HG03175 (cell line): Measurements from ENCODE around the gene MYO10.
"Not testable (repeated sequence)": the region's sequence is repeated elsewhere in the genome, so short reads cannot be mapped to it uniquely, and the experiment has no call there.

Experiments used
- ATAC-seq: cut with Tn5 transposase; IDR thresholded peaks from one replicate; pipeline ENCODE4 v1.9.1; 2021; ENCODE audit warnings: mild to moderate bottlenecking, moderate library complexity; ENCODE audit not compliant: unreplicated experiment

MYO10 gene

GRCh38 chr5:16792598-16793275, 143.4 kb downstream of the MYO10 start:
- ATAC-seq = no peak

GRCh38 chr5:16791904-16792597, 144.0 kb downstream of the MYO10 start:
- ATAC-seq = no peak

GRCh38 chr5:16791036-16791705, 144.9 kb downstream of the MYO10 start:
- peak; percentile 63 for ATAC-seq

GRCh38 chr5:16788957-16789356, 147.1 kb downstream of the MYO10 start:
- ATAC-seq = no peak

GRCh38 chr5:16787278-16787677, 148.8 kb downstream of the MYO10 start:
- ATAC-seq = no peak

- peak; percentile 93 for ATAC-seq
Observed at GRCh38 chr5:16784843-16785791, 151.0 kb downstream of the MYO10 start.

GRCh38 chr5:16784088-16784487, 152.0 kb downstream of the MYO10 start:
- ATAC-seq = no peak

GRCh38 chr5:16781828-16782626, 154.1 kb downstream of the MYO10 start:
- no peak for ATAC-seq

GRCh38 chr5:16780325-16780724, 155.8 kb downstream of the MYO10 start:
- no peak for ATAC-seq

GRCh38 chr5:16777432-16777831, 158.7 kb downstream of the MYO10 start:
- no peak for ATAC-seq

GRCh38 chr5:16776611-16777251, 159.4 kb downstream of the MYO10 start:
- no peak for ATAC-seq

GRCh38 chr5:16774806-16775205, 161.3 kb downstream of the MYO10 start:
- ATAC-seq = no peak

- no peak for ATAC-seq
Observed at GRCh38 chr5:16773991-16774390, 162.1 kb downstream of the MYO10 start.

GRCh38 chr5:16772556-16772955, 163.5 kb downstream of the MYO10 start:
- no peak for ATAC-seq

- ATAC-seq = no peak
Observed at GRCh38 chr5:16768184-16768583, 167.9 kb downstream of the MYO10 start.

GRCh38 chr5:16763211-16763610, 172.9 kb downstream of the MYO10 start:
- no peak for ATAC-seq

GRCh38 chr5:16759147-16759773, 176.8 kb downstream of the MYO10 start:
- ATAC-seq = no peak

GRCh38 chr5:16757989-16758501, 178.0 kb downstream of the MYO10 start:
- ATAC-seq = no peak

- ATAC-seq = not testable (repeated sequence)
Observed at GRCh38 chr5:16757577-16757976, 178.5 kb downstream of the MYO10 start.
